Tibial nerve (tissue), 4 donors: Measurements from ENCODE around the gene INPP1.

Source experiments
- CTCF ChIP-seq, 5 experiments: fragments of 200-600 bp in 3 of 5; fragments of 450-650 bp in 2 of 5; sonication (generic) in 3 of 5; IDR thresholded peaks; one replicate each; pipeline ENCODE4 v1.5.1; 2016 to 2019; ENCODE audit warnings: antibody characterized with exemption in 5 of 5, mild to moderate bottlenecking in 3 of 5, moderate library complexity in 2 of 5
- EP300 ChIP-seq, 2 donors: sonication (generic); formaldehyde crosslinking; IDR thresholded peaks; one replicate each; pipeline ENCODE4 v1.6.1; 2017; ENCODE audit warnings: antibody characterized with exemption in 2 of 2, mild to moderate bottlenecking in 1 of 2
- POLR2A ChIP-seq, 2 donors: fragments of 450-650 bp; IDR thresholded peaks; one replicate each; pipeline ENCODE4 v1.6.1; 2017; ENCODE audit warnings: antibody characterized with exemption in 2 of 2, mild to moderate bottlenecking in 2 of 2, moderate library complexity in 2 of 2

GRCh38 chr2:190420801-190421200 lies 77.4 kb downstream of the INPP1 start:
- TF ChIP-seq CTCF (IDR thresholded peaks at IDR 0.05) (no peak), POLR2A (IDR thresholded peaks at IDR 0.05) (no peak), EP300 (IDR thresholded peaks at IDR 0.05) (no peak)
